ENCODE measurements around the gene AGAP1.

The AGAP1 gene

DNA sequence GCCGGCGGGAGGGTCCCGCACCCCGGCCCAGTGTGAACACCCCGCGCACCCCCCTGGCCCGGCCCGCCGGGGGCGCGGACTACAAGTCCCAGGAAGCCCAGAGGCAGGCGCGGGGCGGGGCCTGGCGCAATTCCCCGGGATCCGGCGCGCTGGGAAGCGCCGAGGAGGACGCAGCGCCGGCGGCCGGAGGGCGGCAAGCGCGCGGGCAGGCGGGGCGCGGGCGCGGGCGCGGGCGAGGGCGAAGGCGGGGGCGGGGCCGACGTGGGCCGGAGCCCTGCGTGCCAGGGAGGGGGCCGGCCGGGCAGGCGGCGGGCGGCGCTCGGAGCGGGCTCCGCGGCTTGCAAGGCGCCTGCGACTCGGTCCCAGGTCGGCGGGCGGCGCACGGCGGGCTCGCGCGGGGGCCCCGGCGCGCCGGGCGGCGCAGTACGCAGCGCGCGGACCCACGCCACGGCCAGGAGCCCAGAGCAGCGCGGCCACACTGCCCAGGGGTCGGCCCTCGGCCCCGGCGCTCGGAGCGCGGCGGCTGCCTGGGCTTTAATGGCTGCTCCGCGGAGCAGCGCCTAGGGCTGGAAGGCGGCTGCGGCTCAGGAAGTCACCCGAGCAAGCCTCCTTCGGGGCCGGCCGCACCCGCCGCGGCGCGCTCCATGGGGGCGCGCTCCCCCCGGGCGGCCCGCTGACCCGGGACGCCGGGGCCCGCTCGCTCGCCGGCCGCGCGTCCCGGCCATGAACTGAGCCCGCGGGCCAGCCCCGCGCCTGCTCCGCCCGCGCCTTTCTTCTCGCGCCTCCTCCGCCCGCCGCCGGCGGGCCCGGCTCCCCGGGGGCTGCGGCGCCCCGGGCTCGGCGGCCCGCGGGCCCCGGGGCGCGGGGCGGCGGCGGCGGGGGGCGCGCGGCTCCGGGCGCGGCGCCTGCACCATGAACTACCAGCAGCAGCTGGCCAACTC lies at the start of gene AGAP1:
AGAP1 (plus strand) TSS at position 269 of the 941 bp plus-strand sequence.
- H3K4me3 ChIP-seq (ENCODE audit: low read depth, low read length), result peak within 1 kb of the TSS; percentile 68

DNA sequence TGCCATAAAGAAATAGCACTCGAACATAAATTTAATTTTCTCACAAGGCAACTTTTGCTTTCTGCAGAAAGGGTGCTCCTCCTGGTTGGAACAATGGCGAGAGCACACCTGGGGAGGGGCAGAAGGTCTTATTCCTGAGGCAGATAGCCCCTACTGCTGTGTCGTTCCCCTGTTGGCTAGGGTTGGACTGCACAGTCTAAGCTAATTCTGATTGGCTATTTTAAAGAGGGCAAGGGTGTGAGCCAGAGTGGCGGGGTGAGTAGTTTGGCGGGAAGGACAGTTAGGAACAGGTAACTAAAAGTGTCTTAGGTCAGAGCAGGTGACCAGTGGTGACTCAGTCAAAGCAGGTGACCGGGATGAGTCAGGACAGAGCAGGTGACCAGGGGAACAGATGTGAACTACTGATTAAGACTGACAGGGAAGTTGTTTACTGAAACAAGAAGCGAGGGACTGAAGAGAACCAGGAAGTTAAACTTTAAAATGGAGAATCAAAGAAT lies 49.7 kb upstream of the AGAP1 start:
- no peak overlapping the region for H3K4me3 ChIP-seq (ENCODE audit: low read depth, low read length)
- DNase-seq (ENCODE audit: low read depth), result peak; percentile 52
- TF ChIP-seq, protein P1, sequence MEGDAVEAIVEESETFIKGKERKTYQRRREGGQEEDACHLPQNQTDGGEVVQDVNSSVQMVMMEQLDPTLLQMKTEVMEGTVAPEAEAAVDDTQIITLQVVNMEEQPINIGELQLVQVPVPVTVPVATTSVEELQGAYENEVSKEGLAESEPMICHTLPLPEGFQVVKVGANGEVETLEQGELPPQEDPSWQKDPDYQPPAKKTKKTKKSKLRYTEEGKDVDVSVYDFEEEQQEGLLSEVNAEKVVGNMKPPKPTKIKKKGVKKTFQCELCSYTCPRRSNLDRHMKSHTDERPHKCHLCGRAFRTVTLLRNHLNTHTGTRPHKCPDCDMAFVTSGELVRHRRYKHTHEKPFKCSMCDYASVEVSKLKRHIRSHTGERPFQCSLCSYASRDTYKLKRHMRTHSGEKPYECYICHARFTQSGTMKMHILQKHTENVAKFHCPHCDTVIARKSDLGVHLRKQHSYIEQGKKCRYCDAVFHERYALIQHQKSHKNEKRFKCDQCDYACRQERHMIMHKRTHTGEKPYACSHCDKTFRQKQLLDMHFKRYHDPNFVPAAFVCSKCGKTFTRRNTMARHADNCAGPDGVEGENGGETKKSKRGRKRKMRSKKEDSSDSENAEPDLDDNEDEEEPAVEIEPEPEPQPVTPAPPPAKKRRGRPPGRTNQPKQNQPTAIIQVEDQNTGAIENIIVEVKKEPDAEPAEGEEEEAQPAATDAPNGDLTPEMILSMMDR (IDR thresholded peaks at IDR 0.05; ENCODE audit: control insufficient read depth, extremely low read depth, insufficient read depth), result no peak

More for the DNA sequence above, at the start of gene AGAP1:
- DNase-seq (ENCODE audit: low read depth), result no peak
- TF ChIP-seq, protein P1 (IDR thresholded peaks at IDR 0.05; ENCODE audit: control insufficient read depth, extremely low read depth, insufficient read depth), result no peak

DNA sequence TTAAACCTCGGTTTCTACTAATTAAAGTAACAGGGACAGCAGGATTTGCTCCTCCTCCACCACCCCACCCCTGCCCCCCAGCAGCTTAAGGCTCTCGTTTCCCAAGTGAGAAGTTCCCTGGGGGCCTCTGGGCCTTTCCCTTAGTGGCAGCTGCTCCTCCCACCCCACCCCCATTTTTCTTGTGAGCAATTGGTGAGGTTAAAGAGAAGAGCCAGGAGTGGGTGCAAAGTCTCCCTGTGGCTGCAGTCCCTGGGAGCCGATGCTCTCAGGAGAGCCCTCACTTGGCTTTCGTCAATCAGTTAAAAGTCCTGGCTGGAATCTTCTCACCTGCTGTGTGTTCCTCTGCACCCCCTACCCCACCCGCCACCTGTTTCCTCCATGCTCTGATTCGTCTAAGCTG lies 48.7 kb upstream of the AGAP1 start:
- DNase-seq (ENCODE audit: low read depth), result no peak
- TF ChIP-seq, protein P1 (IDR thresholded peaks at IDR 0.05; ENCODE audit: control insufficient read depth, extremely low read depth, insufficient read depth), result no peak

DNA sequence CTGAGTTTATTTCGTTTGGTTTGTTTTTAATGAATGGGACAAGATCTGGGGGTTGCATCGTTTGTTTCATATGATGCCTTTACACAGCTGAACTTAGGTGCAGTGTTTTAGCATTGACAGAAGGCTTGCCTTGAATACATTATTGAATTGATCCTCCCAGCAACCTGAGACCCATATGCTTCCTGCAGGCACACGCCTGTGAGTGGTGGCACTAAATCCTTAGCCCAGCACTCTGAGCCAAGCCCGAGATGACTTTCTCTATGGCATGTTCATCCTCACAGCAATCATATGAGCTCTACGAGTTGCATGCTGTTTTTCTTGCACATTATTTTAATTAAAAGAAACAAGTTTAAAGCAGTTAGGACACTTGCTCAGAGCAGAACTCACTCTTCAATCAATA lies 47.8 kb upstream of the AGAP1 start:
- no peak overlapping the region for H3K4me3 ChIP-seq (ENCODE audit: low read depth, low read length)
- no peak for DNase-seq (ENCODE audit: low read depth)
- TF ChIP-seq, protein P1 (IDR thresholded peaks at IDR 0.05; ENCODE audit: control insufficient read depth, extremely low read depth, insufficient read depth), result no peak

More for the DNA sequence above, 48.7 kb upstream of the AGAP1 start:
- no peak overlapping the region for H3K4me3 ChIP-seq (ENCODE audit: low read depth, low read length)

DNA sequence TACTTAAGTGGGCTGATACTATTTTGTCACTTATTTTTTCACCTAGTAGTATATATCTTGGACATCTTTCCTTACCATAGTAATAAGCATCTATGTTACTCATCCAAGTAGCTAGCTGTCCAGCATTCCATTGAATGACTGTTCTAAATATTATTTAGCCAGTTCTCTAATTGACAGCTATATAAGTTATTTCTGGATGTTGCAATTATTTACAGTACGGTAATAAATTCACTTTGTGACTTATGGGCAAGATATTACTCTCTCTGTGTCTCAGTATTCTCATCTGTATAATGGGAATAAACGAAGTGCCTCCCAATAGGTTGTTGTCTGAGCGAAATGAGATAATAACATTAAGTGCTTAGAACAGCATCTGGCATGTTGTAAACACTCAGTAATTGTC lies 46.6 kb upstream of the AGAP1 start:
- H3K4me3 ChIP-seq (ENCODE audit: low read depth, low read length), result no peak overlapping the region
- TF ChIP-seq, protein P1 (IDR thresholded peaks at IDR 0.05; ENCODE audit: control insufficient read depth, extremely low read depth, insufficient read depth), result no peak
- DNase-seq (ENCODE audit: low read depth), result no peak

DNA sequence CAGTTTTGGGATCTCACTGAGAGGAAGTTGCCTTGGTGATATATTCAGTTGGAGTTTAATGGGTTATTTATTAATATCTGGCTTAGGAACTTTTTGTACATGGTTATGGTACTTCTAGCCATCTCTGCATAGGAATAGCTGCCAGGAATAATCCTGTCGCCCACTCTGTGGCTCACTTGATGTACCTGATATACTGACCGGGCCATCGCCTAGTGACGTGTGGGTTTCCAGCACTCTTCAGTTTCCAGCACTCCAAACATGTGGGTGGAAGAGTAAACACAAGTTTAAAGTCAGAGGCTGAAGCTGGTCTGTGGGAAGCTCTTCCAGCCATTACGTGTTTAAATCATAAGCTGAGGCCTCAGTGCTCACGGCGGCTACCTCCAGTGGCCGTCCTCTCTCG lies 44.3 kb upstream of the AGAP1 start:
- no peak for DNase-seq (ENCODE audit: low read depth)
- TF ChIP-seq, protein P1 (IDR thresholded peaks at IDR 0.05; ENCODE audit: control insufficient read depth, extremely low read depth, insufficient read depth), result no peak
- H3K4me3 ChIP-seq (ENCODE audit: low read depth, low read length), result no peak overlapping the region
